GM18517 (cell line): Measurements from ENCODE around the gene FOXP2.
"Not testable (repeated sequence)": the region's sequence is repeated elsewhere in the genome, so short reads cannot be mapped to it uniquely, and the experiment has no call there.

ENCODE experiments used
- ATAC-seq: cut with Tn5 transposase; IDR thresholded peaks from one replicate; pipeline ENCODE4 v1.9.1; 2021; ENCODE audit warnings: mild to moderate bottlenecking, moderate library complexity; ENCODE audit not compliant: unreplicated experiment

FOXP2 gene

DNA sequence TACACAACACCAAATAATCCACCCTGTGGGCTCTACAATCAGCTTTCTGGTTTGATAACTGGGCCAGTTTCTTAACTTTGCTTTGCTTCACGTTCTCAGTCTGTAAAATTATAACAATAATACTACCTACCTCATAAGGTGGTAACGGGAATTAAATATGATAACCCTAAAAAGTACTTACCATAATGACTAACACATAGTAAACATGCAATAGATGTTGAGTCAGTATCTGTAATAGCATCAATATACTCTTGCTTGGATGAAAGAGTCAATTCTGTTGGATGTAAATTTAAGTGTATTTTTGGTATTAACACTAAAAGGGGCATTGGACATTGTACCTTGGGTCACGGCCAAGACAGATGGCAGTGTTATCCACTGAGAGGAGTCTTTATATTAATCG is 160.5 kb downstream of the FOXP2 start:
- ATAC-seq: no peak

DNA sequence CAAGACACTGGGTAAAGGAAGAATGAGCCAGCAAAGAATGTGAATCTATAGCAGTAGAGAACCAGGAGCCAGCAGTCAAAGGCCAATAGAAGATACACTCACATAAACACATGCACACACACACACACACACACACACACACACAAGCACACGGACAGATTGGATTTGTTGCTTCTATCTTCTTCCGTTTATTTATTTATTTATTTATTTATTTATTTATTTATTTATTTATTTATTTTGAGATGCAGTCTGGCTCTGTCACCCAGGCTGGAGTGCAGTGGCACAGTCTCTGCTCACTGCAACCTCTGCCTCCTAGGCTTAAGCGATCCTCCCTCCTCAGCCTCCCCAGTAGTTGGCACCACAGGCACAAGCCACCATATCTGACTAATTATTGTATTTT is 166.3 kb downstream of the FOXP2 start:
- ATAC-seq: not testable (repeated sequence)

DNA sequence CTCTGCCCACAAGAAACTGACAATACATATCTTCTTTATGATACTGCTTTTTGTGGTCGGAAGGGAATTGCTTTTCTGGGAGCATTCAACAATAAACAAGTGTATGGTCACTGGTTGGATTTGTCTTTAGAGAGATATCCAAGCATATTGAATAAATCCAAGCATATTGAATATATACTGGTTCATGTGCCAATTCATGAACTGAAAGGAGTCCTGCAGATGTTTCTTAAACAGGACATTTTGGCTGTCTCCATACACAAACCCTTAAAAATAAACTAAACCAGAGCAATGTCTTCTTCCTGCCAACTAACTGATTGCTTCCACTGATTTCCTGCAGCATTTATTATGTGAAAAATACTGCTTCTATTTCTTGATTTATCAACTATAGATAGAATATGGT is 173.9 kb downstream of the FOXP2 start:
- no peak for ATAC-seq

DNA sequence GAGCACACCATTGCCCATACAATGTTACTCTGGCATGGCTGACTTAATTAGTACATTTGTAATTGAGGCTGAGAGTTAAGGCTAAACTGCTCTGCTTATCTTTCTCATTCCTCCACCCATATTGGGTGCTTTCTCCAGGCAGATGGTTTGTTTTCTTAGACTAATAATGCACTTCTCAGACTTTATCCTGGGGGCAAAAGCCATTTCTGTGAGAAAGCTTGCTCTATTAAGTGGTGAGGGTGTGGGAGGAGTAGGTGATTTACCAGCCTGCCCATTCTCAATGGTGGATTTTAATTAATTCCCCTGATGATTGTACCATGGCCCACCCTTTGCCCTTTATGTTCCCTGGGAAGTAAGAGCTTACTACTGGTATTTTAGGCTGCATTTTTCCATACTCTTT is 174.8 kb downstream of the FOXP2 start:
- no peak for ATAC-seq

DNA sequence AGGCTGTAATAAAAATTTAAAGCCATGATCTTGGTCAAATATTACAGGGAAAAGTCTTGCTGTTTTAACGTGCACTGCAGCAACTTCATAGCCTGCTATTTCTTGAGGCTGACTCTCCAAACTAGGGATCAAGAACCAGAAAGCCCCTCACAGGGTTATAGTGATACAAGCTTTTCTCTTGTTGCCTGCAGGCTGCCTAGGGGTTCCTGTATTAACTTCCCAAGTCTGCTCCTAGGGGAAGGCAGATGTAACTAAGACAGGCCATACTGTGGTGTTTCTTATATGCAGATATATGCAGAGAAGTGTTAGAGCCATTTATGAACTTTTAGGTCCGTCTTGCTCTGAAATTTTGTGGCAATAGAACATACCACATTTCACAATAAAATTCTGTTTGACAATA is 175.7 kb downstream of the FOXP2 start:
- ATAC-seq: no peak

DNA sequence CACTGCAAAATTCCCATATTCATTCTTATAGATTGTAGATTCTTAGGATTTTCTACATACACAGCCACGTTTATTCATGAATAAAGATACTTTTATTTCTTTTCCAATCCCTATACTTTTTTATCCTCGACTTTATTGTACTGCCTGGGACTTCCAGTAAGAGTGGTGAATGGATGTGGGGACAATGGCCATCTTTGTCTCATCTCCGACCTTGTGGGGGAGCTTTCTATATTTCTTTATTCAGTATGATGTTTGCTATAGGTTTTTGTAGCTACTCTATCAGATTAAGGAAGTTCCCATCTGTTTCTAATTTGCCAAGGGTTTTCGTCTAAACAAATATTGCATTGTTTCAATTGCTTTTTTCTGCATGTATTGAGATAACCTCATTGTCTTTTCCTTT is 184.3 kb downstream of the FOXP2 start:
- no peak for ATAC-seq

DNA sequence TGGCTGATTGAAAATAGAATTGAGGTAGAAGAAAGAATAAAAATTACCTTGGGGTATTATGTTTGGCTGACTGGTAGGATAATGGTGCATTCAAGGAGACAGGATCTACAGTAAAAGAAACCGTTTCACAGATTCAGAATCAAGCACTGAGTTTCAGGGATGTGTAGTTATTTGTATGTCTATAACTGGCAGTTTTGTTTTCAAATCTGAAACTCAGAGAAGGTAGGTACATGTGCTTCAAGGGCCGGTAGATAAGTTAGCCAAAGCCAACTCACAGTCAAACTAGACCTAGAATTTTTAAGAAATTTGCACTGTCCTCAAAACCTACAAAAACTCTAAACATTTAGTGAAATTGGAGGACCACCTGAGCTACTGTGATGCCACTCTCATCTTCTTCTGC is 191.5 kb downstream of the FOXP2 start:
- no peak for ATAC-seq

DNA sequence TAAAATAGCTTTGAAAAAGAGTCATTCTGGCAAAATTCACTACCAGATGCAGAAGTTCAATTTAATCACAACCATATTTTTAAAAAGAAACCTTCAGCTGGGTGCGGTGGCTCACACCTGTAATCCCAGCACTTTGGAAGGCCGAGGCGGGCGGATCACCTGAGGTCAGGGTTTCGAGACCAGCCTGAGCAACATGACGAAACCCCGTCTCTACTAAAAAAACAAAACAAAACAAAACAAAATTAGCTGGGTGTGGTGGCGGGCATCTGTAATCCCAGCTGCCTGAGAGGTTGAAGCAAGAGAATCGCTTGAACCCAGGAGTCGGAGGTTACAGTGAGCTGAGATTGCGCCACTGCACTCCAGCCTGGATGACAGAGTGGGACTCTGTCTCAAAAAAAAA is 194.2 kb downstream of the FOXP2 start:
- ATAC-seq: not testable (repeated sequence)

DNA sequence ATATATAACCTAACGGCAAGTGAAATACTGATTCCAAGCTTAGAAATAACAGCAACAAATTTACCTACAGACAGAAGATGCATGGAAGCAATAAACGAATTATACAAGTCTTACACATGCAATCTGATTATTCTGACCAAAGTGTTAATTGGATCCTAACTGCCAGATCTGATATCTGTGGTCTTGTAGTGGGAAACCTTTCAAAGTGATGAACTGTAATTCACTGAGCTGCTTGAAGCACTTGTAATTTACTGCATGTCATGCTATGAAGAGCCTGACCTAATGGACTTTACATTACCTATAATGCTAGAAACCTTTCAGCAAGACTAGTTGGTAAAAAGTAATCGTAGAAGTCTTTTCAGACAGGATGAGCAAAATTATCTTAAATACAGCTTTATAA is 205.6 kb downstream of the FOXP2 start:
- ATAC-seq: no peak

DNA sequence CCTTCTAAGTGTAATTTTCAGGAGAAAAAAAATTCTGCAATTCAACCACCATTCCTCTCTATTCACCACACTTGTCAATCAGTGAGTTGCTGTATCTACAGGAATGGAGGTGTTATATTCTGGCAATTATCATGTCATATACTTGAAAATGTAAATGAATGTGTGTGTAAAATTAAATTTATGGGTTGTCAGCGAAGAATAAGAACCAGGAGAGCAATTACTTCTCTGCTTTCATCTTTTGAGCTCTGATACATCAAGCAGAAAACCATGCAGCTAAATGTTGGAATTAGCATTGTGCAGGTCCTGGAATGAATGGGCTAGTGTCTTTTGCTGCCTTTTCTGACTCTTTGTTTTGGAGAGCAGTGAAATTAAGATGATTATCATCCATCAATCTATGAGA is 207.6 kb downstream of the FOXP2 start:
- no peak for ATAC-seq

DNA sequence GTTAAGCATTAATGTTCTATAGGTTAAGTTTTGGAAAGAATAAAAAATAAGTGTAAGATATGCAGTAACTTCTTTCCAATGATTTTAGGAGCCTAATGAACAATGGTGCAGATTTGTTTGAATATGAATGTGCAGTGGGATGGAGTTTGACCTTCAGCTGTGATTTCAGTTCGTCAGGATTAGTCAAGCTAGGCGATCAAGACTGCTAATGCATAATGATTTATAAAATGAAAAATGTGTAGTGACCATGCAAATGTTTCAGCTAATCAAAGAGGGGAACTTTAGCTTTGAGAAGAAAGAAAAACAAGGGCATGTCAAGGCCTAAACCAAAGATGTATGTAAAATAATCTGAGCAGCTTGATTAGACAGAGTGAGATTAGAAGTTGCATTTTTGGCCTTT is 208.5 kb downstream of the FOXP2 start:
- ATAC-seq: no peak

DNA sequence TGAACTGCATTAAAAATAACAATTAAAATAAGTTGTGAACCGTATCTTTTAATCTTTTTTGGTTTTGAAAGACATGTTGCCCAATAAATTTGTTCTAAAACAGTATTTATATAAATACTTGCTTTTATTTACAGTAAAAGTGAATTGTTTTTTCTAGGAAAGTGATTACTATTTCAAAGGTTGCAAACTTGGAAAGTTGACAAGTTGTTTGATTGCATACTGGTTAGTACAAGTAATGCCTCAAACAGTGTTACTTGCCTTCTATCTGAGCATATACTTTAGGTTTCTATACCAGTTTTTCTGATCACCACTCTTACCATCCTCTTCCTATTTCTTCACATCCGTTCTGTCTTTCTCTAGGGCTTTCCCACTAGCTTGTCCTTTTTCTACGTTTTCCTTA is 212.6 kb downstream of the FOXP2 start:
- ATAC-seq: no peak

DNA sequence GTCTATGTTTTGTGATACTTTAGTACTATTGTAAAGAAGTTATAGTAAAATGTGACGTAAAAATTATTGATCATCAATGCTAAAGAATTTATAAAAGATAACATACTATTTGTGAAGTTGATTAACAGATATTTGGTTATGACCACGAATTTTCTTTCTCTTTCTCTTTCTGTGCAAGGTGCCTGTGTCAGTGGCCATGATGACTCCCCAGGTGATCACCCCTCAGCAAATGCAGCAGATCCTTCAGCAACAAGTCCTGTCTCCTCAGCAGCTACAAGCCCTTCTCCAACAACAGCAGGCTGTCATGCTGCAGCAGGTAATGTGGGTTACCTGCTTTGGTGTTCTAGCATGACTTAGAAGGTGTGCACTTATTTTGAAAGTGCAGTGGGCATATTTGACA is 213.7 kb downstream of the FOXP2 start:
- ATAC-seq: no peak

DNA sequence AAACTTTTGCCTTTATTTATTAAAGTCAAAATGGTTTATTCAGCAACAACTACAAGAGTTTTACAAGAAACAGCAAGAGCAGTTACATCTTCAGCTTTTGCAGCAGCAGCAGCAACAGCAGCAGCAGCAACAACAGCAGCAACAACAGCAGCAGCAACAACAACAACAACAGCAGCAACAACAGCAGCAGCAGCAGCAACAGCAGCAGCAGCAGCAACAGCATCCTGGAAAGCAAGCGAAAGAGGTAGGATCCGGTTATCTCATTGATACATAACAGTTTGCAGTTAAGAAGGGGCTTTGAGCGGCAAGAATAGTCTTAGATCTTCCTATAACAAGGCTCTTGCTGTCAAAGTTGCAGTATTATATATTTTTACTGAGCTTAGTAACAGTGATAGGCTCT is 215.1 kb downstream of the FOXP2 start:
- no peak for ATAC-seq

DNA sequence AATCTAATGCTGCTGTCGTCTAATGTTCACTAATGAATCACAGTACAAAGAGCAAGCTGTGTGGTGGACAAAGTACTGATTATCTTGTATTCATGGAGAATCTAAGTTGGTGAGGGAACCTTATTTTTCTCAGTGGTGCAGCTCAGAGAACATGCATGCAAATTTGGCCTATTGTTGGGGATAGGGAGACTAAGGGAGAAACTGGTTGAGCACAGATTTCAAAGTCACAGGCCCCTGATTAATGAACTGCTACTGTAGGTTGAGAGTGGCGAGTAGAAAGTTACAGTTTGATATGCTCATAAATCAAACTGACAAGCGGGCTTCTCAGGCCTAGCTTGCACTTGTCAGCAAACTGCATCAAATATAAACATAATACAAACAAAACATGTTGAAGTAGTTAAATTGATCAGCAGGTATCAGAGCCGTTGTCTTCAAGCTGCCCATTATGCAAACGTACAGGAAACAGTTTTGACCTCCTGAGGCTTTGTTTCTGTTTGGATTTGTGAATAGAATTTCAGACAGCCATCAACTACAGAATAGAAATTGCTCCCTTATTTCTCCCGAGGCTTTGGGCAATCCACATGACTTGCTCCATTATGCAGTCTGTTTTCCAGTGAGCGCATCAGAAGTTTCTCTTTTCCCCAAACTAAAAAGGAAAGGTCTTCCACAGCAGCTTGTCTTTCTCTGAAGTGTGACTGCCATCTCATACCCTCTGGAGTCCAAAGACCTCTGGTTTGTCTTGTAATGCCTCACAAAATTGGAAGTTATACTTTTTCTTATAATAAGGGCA is 215.8 kb downstream of the FOXP2 start:
- no peak for ATAC-seq

DNA sequence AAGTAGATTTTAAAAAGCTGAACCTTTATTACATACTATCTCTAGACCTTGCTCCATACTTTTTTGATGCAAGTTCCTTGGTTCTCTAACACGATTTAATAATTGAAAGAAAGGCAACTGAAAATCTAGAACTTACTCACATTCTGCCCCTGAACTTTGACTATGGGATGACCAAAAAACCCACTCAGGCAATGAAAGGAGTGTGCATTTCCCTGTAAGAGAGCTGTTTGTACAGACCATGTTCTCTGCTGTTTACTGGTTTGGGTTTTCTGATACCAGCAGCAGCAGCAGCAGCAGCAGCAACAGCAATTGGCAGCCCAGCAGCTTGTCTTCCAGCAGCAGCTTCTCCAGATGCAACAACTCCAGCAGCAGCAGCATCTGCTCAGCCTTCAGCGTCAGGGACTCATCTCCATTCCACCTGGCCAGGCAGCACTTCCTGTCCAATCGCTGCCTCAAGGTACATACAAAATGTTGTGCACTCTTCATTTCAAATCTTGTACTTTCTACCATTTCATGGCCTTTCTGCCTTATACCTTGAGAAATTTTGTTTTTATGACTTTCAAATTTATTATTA is 216.7 kb downstream of the FOXP2 start:
- no peak for ATAC-seq

DNA sequence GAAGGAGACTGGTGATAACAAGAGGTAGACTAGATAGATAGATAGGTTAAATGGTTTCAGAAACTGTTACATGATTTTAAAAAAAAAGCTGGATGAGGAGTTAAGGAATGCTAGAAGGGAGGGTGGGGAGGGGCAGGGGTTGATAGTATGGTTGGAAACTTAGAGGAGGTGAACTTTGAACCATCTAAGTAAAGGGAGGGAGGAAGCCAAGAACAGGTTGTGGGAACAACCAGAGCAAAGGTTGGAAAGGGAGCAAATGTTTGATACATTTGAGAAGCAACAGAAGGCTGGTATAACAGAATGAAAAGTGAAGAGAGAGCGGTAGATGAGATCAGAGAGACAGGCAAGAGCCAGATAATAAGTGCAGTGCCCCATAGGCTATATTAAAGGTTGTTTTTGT is 224.8 kb downstream of the FOXP2 start:
- no peak for ATAC-seq

DNA sequence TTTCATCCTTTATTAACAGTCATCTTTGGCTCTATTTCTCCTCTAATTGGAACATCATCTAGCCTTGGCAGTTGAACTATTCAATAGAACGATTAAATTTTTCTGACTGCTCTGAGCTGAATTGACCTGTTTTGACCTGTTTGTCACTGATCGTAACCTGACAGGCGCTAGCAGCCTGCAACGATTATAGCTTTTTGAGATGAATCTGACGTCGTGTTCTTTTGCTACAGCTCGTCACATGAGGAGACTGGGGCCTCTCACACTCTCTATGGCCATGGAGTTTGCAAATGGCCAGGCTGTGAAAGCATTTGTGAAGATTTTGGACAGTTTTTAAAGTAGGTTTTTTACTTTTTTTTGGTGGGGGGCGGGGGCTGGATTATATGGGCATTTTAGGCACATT is 229.8 kb downstream of the FOXP2 start:
- no peak for ATAC-seq

DNA sequence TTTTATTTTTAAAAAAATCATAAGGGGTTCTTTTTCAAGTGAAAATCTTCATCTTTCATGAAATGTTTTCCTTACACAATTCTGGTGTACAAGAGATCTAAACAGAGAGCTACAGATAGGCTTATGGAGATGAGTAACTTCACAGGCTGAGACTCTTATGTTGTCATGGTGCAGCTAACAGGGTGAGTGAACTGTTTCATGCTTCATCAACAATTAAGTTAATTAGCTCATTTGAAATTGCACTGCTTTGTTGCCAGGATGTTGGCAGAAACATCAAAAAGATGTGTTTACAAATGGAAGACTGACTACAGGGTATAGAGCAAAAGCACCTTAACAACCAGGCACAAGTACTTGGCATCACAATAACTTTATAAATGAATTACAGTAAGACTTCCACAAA is 230.8 kb downstream of the FOXP2 start:
- no peak for ATAC-seq

DNA sequence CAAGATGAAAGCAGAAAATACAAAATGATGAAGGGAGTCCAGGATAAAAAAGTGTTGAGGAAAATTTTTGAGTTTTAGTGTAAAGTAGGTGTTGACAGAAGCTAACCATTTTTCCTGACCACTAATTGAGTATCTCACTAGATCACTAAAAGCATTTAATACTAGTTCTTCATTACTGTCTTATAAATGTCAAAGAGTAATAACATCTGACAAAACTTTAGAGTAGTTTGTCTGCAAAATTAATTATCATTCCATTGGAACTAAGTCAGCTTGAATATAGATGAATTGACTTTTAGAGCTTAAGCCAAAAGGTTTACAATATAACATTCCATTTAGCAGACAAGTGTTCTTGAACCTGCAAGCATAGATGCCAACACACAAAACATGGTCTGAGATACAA is 232.9 kb downstream of the FOXP2 start:
- no peak for ATAC-seq

DNA sequence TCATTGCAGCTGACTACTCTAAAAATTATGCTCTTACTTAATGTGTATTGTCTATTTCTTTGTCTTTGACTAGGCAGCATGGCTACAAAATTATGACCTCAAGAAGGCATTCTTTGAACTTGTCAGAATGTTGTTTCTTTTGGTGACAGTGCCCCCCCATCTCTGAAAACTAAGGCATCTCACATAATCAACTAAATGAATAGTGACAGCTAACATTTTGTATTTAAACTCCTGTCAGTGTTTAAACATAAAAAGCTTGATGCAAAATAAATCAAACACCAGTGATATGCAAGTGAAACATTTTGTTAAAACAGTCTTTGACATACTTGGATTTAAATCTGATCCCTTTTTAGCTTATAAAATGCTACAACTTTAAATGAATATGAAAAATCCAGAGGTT is 233.5 kb downstream of the FOXP2 start:
- no peak for ATAC-seq

DNA sequence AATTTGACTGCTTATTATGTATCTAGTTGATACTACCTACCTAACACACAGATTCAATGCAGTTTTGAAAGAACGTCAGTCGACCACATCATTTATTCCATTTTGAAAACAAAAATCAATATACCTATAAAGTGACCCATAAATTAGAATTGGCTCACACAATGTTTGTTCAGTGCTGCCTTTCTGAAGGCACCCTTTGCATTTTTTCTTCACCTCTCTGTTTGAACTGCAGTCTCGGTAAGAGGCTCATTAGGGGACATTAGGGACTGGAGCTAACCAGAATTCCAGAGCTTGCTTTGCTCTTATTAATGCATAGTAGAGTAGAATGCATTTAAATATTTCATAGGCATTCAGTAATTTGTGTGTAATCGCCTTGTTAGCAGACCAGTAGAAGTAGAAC is 234.1 kb downstream of the FOXP2 start:
- ATAC-seq: no peak

DNA sequence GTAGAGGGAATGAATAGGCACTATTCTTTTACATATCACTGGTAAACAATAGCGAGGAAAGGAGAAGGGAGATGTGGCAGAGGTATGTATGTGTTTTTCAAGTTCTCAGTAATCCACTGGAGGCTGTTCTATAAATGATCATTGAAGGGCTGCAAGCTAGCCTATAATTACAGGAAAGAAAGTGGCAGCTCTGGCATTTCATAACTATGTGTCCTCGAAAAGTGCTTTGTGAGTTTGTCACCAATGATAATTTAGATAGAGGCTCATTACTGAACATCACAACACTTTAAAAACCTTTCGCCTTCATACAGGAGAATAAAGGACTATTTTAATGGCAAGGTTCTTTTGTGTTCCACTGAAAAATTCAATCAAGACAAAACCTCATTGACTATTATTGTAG is 235.1 kb downstream of the FOXP2 start:
- no peak for ATAC-seq
